HCT116 (cell line): ENCODE data around the gene ETNK1. TPM values are rescaled to one million over a fixed set of nuclear protein-coding genes. Genes with fewer than 3 reads are reported as not detected.

Experiments
- ATAC-seq: fragments of 200-7000 bp; cut with Tn5 transposase; 2 replicates; pipeline ENCODE4 v1.9.1; 2020; ENCODE audit warnings: mild to moderate bottlenecking, moderate library complexity
- BruUV-seq: library from RNA; stranded (reverse); fragments of 400-500 nt; replicated peaks from 2 replicates; lab custom pipeline; 2021; lab: Mats Ljungman, UMichigan
- CTCF ChIA-PET: fragments of 300-600 bp; sonication (Branson Sonifier 250); formaldehyde crosslinking; loops from one replicate; lab custom pipeline; 2021; ENCODE audit warnings: antibody characterized with exemption; lab: Charles Lee
- POLR2A ChIA-PET: fragments of 300-600, 350-600 bp; sonication (Branson Sonifier 250); formaldehyde crosslinking; loops from one replicate; lab custom pipeline; 2021; ENCODE audit warnings: antibody characterized with exemption; lab: Charles Lee
- RAD21 ChIA-PET, 2 experiments: fragments of 300-600 bp; sonication (Branson Sonifier 250); formaldehyde crosslinking; loops; one replicate each; lab custom pipeline; 2023; ENCODE audit warnings: low total read pairs in 2 of 2; ENCODE audit not compliant: uncharacterized antibody in 2 of 2, unreplicated experiment in 2 of 2, low non-redundant PET in 1 of 2; lab: Charles Lee
- DNase-seq: peaks from one replicate; pipeline ENCODE4 v3.0.0-alpha.2; 2010; ENCODE audit warnings: low read depth, low spot score
- H2AFZ ChIP-seq: fragments of 200-600 bp; shearing (Covaris generic), sonication (generic); 2 replicates; pipeline ENCODE4 v1.6.1; 2017; ENCODE audit warnings: low read depth, mixed run types, mixed read lengths, antibody characterized with exemption, low read length; ENCODE audit not compliant: poor library complexity, severe bottlenecking
- H3K27ac ChIP-seq: 2 replicates; pipeline ENCODE4 v1.5.1; 2012; ENCODE audit warnings: low read depth, low read length
- H3K27me3 ChIP-seq: fragments of 200-600 bp; sonication (generic); 2 replicates; pipeline ENCODE4 v1.6.1; 2016; ENCODE audit warnings: mixed run types, low read length, mixed read lengths; ENCODE audit not compliant: insufficient read depth
- H3K36me3 ChIP-seq, 2 experiments: fragments of 200-500 bp in 1 of 2; fragments of 200-600 bp in 1 of 2; sonication (Bioruptor generic) in 1 of 2; sonication (generic) in 1 of 2; 2 replicates each; pipeline versions ENCODE4 v1.5.1 to v1.6.1; 2014 to 2016; ENCODE audit warnings: low read length in 2 of 2, inconsistent platforms in 1 of 2, mixed read lengths in 1 of 2, mixed run types in 1 of 2; ENCODE audit not compliant: insufficient read depth in 2 of 2, control insufficient read depth in 1 of 2
- H3K4me1 ChIP-seq, 2 experiments: fragments of 200-600 bp in 1 of 2; sonication (generic) in 1 of 2; 2 replicates each; pipeline versions ENCODE4 v1.5.1 to v1.6.1; 2012 to 2017; ENCODE audit warnings: low read length in 2 of 2, inconsistent platforms in 1 of 2, mild to moderate bottlenecking in 1 of 2, mixed read lengths in 1 of 2, mixed run types in 1 of 2, moderate library complexity in 1 of 2; ENCODE audit not compliant: insufficient read depth in 2 of 2, control insufficient read depth in 1 of 2
- H3K4me2 ChIP-seq: fragments of 200-600 bp; sonication (generic); 2 replicates; pipeline ENCODE4 v1.6.1; 2017; ENCODE audit warnings: mixed run types, low read length, mixed read lengths
- H3K4me3 ChIP-seq, 2 experiments: fragments of 200-600 bp in 1 of 2; sonication (generic) in 1 of 2; replicated peaks in 1 of 2; 2 replicates each; pipeline ENCODE4 v1.5.1; 2011 to 2016; ENCODE audit warnings: low read length in 2 of 2, control low read depth in 1 of 2, low read depth in 1 of 2, mild to moderate bottlenecking in 1 of 2, mixed read lengths in 1 of 2, mixed run types in 1 of 2
- H3K79me2 ChIP-seq: fragments of 200-600 bp; sonication (generic); 2 replicates; pipeline ENCODE4 v1.6.1; 2017; ENCODE audit warnings: mild to moderate bottlenecking, mixed run types, low read length, moderate library complexity, mixed read lengths; ENCODE audit not compliant: insufficient read depth
- H3K9ac ChIP-seq: fragments of 200-600 bp; sonication (generic); 2 replicates; pipeline ENCODE4 v1.6.1; 2016; ENCODE audit warnings: low read length, mixed read lengths
- H3K9me2 ChIP-seq: fragments of 200-600 bp; sonication (generic), shearing (Covaris generic); 2 replicates; pipeline ENCODE4 v1.6.1; 2017; ENCODE audit warnings: mixed run types, mild to moderate bottlenecking, moderate library complexity; ENCODE audit not compliant: insufficient read depth
- H3K9me3 ChIP-seq, 2 experiments: fragments of 200-500 bp in 1 of 2; fragments of 200-600 bp in 1 of 2; sonication (Bioruptor generic) in 1 of 2; sonication (generic) in 1 of 2; 2 replicates each; pipeline ENCODE4 v1.6.1; 2014 to 2017; ENCODE audit warnings: low read length in 2 of 2, mixed read lengths in 2 of 2, inconsistent platforms in 1 of 2, low read depth in 1 of 2, mild to moderate bottlenecking in 1 of 2, mixed run types in 1 of 2, moderate library complexity in 1 of 2; ENCODE audit not compliant: control insufficient read depth in 1 of 2, insufficient read depth in 1 of 2
- H4K20me1 ChIP-seq: fragments of 200-600 bp; sonication (generic), shearing (Covaris generic); 2 replicates; pipeline ENCODE4 v1.6.1; 2017; ENCODE audit warnings: mixed run types, mild to moderate bottlenecking, moderate library complexity; ENCODE audit not compliant: insufficient read depth
- EZH2 ChIP-seq: fragments of 200-600 bp; sonication (generic); IDR thresholded peaks from 2 replicates; pipeline ENCODE4 v1.6.1; 2017; ENCODE audit warnings: antibody characterized with exemption, mixed run types
- FOSL1 ChIP-seq: IDR thresholded peaks from 2 replicates; pipeline ENCODE4 v1.6.1; 2012; ENCODE audit warnings: low read depth
- JUND ChIP-seq: IDR thresholded peaks from 2 replicates; pipeline ENCODE4 v1.6.1; 2012
- POLR2AphosphoS5 ChIP-seq: IDR thresholded peaks from 2 replicates; pipeline ENCODE4 v1.6.1; 2011; ENCODE audit warnings: mild to moderate bottlenecking, low read depth, low read length, moderate library complexity
- RAD21 ChIP-seq: IDR thresholded peaks from 2 replicates; pipeline ENCODE4 v1.6.1; 2012; ENCODE audit warnings: low read depth, mild to moderate bottlenecking
- TCF7L2 ChIP-seq: IDR thresholded peaks from 2 replicates; pipeline ENCODE4 v1.7.0; 2011; ENCODE audit warnings: borderline replicate concordance, inconsistent platforms; ENCODE audit not compliant: insufficient read depth, insufficient read length; ENCODE audit errors: extremely low read depth
- ZBTB33 ChIP-seq: IDR thresholded peaks from 2 replicates; pipeline ENCODE4 v1.6.1; 2011; ENCODE audit warnings: mild to moderate bottlenecking, low read length, moderate library complexity; ENCODE audit not compliant: insufficient replicate concordance; ENCODE audit errors: extremely low read depth
- ZFX ChIP-seq: fragments of 450-650 bp; IDR thresholded peaks from 2 replicates; pipeline ENCODE4 v1.6.1; 2017
- intact Hi-C: fragments of 100-400 bp; cut with micrococcal nuclease; formaldehyde crosslinking; loops from 2 replicates; pipeline ENCODE4 v1.10.0; 2022
- total RNA-seq: library from RNA; stranded (reverse); gene quantifications from one replicate; pipeline ENCODE4 v1.2.1, GENCODE V29; 2021; ENCODE audit not compliant: unreplicated experiment

ETNK1 gene
- total RNA-seq, 1 experiment from 2014 or later = 83.6 TPM

GRCh38 chr12:22722081-22722480 lies 97.1 kb downstream of the ETNK1 start:
- Histone ChIP-seq H3K27ac (no peak overlapping the region), H3K79me2 (no peaks in the 10 kb centered on the region), H3K9me3 (no peaks in the 10 kb centered on the region), H2AFZ (no peak overlapping the region), H3K4me1 (no peaks in the 10 kb centered on the region), H3K27me3 (peaks cover 33% of the 10 kb centered on the region), H3K4me2 (no peak overlapping the region), H3K9ac (no peak overlapping the region), H3K4me3 (no peak overlapping the region), H3K36me3 (no peaks in the 10 kb centered on the region), H4K20me1 (no peaks in the 10 kb centered on the region)
- DNase-seq (no peak), ATAC-seq (no peak)
- ChIA-PET POLR2A (no interaction called here), RAD21 (no interaction called here), CTCF (no interaction called here)
- intact Hi-C loops = no loop called here
- TF ChIP-seq JUND = no peak
- no peak for TF ChIP-seq RAD21
- no peak for TF ChIP-seq ZFX
- no peak for TF ChIP-seq FOSL1
- TF ChIP-seq TCF7L2 = no peak
- TF ChIP-seq, all 23 proteins: peak for 0
- no peaks in the 10 kb centered on the region for H3K9me2 ChIP-seq
- no TSS peak for BruUV-seq

GRCh38 chr12:22722779-22723178 lies 97.8 kb downstream of the ETNK1 start:
- POLR2A ChIA-PET = no interaction called here
- Histone ChIP-seq H3K9me3 (no peaks in the 10 kb centered on the region), H3K27me3 (peaks cover 33% of the 10 kb centered on the region), H3K9me2 (no peaks in the 10 kb centered on the region), H4K20me1 (no peaks in the 10 kb centered on the region), H3K4me3 (no peak overlapping the region), H2AFZ (no peak overlapping the region), H3K9ac (no peak overlapping the region)
- TF ChIP-seq ZBTB33 (no peak), POLR2AphosphoS5 (no peak), EZH2 (no peak)
- TF ChIP-seq, all 23 proteins: peak for 0
- no TSS peak for BruUV-seq
- CTCF ChIA-PET = no interaction called here
- DNase-seq (no peak), ATAC-seq (no peak)
- no peaks in the 10 kb centered on the region for H3K36me3 ChIP-seq
- RAD21 ChIA-PET = no interaction called here
- no peak overlapping the region for H3K4me2 ChIP-seq
- H3K27ac ChIP-seq = no peak overlapping the region
- intact Hi-C loops = no loop called here
- no peaks in the 10 kb centered on the region for H3K4me1 ChIP-seq
- H3K79me2 ChIP-seq = no peaks in the 10 kb centered on the region
